ENCODE measurements around the gene HOXD3. TPM values are rescaled to one million over a fixed set of nuclear protein-coding genes. Genes with fewer than 3 reads are reported as not detected.

HOXD3 gene
- total RNA-seq, 2 donors from 2014 or later, result not detected

DNA sequence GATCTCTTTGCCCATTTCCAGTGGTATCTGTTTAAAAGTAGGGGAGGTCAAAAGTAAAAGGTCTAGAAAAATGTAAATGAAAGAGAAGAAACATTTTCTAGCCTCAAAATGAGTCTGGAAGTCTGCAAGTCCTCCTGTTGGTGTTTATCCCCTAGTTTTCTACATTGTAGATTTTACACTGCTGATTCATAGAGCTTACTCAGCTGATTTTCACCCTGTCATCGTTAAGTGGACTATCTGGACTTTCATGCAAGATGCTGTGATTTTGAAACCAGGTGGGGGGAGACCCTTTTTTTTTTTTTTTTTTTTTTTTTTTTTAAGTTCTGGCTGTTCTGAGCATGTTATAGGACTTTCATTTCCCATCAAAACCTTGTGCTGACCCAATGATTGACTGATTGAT is 10.3 kb downstream of the HOXD3 start:
- H3K27ac Mint-ChIP-seq, result no peak overlapping the region
- no peak for ATAC-seq (replicated peaks)

GRCh38 chr2:176169181-176169580 is 12.1 kb downstream of the HOXD3 start:
- no peak for ATAC-seq (replicated peaks)
- Mint-ChIP-seq H3K27me3 (peaks cover 65% of the 10 kb centered on the region), H3K36me3 (ENCODE audit: low read depth) (peaks cover 6% of the 10 kb centered on the region), H3K4me3 (no peak overlapping the region), H3K9me3 (peaks cover 1% of the 10 kb centered on the region), H3K27ac (no peak overlapping the region), H3K4me1 (no peaks in the 10 kb centered on the region)

More for the DNA sequence above, 10.3 kb downstream of the HOXD3 start:
- peaks cover 2% of the 10 kb centered on the region for H3K36me3 Mint-ChIP-seq (ENCODE audit: low read depth)
- no peak overlapping the region for H3K4me3 Mint-ChIP-seq
- H3K4me1 Mint-ChIP-seq, result no peaks in the 10 kb centered on the region
- H3K27me3 Mint-ChIP-seq, result peaks cover 64% of the 10 kb centered on the region
- peaks cover 3% of the 10 kb centered on the region for H3K9me3 Mint-ChIP-seq

DNA sequence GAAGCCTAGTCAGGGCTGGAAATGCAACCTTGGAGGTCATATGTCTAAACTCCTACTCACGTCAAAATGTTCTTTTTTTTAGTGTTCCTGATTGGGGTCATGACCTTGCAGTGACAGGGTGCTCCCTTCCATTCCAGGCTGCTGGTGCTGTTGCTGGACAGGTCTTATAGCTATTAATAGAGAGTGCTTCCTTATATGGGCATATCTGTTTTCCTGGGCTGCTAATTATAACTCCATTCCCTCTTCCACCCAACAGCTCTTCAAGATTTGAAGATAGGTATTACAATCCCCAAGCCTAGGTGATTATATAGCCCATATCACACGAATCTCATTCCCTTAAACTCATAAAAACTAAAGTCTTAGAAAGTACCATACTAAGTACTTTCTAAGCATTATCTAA is 12.6 kb downstream of the HOXD3 start:
- ATAC-seq (replicated peaks), result no peak
- H3K4me3 Mint-ChIP-seq, result no peak overlapping the region
- H3K36me3 Mint-ChIP-seq (ENCODE audit: low read depth), result peaks cover 6% of the 10 kb centered on the region
- H3K27ac Mint-ChIP-seq, result no peak overlapping the region
- no peaks in the 10 kb centered on the region for H3K4me1 Mint-ChIP-seq
- no peaks in the 10 kb centered on the region for H3K9me3 Mint-ChIP-seq
- H3K27me3 Mint-ChIP-seq, result peaks cover 62% of the 10 kb centered on the region

- Mint-ChIP-seq H3K27me3 (peaks cover 63% of the 10 kb centered on the region), H3K4me1 (no peaks in the 10 kb centered on the region), H3K4me3 (no peak overlapping the region), H3K27ac (no peak overlapping the region), H3K9me3 (no peaks in the 10 kb centered on the region), H3K36me3 (ENCODE audit: low read depth) (peaks cover 6% of the 10 kb centered on the region)
- no peak for ATAC-seq (replicated peaks)
These were observed 13.6 kb downstream of the HOXD3 start for GRCh38 chr2:176170602-176171305.

GRCh38 chr2:176171351-176172006 is 14.4 kb downstream of the HOXD3 start:
- H3K4me3 Mint-ChIP-seq, result no peak overlapping the region

DNA sequence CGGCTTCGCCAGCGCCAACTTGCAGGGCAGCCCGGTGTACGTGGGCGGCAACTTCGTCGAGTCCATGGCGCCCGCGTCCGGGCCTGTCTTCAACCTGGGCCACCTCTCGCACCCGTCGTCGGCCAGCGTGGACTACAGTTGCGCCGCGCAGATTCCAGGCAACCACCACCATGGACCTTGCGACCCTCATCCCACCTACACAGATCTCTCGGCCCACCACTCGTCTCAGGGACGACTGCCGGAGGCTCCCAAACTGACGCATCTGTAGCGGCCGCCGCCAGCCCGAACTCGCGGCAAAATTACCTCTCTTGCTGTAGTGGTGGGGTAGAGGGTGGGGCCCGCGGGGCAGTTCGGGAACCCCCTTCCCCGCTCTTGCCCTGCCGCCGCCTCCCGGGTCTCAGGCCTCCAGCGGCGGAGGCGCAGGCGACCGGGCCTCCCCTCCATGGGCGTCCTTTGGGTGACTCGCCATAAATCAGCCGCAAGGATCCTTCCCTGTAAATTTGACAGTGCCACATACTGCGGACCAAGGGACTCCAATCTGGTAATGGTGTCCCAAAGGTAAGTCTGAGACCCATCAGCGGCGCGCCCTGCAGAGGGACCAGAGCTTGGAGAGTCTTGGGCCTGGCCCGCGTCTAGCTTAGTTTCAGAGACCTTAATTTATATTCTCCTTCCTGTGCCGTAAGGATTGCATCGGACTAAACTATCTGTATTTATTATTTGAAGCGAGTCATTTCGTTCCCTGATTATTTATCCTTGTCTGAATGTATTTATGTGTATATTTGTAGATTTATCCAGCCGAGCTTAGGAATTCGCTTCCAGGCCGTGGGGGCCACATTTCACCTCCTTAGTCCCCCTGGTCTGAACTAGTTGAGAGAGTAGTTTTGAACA is 15.1 kb downstream of the HOXD3 start:
- peaks cover 6% of the 10 kb centered on the region for H3K36me3 Mint-ChIP-seq (ENCODE audit: low read depth)
- no peak overlapping the region for H3K4me3 Mint-ChIP-seq

More at GRCh38 chr2:176171351-176172006, 14.4 kb downstream of the HOXD3 start:
- Mint-ChIP-seq H3K27ac (no peak overlapping the region), H3K36me3 (ENCODE audit: low read depth) (peaks cover 6% of the 10 kb centered on the region), H3K27me3 (peaks cover 63% of the 10 kb centered on the region), H3K4me1 (no peaks in the 10 kb centered on the region), H3K9me3 (no peaks in the 10 kb centered on the region)
- ATAC-seq (replicated peaks), result no peak

DNA sequence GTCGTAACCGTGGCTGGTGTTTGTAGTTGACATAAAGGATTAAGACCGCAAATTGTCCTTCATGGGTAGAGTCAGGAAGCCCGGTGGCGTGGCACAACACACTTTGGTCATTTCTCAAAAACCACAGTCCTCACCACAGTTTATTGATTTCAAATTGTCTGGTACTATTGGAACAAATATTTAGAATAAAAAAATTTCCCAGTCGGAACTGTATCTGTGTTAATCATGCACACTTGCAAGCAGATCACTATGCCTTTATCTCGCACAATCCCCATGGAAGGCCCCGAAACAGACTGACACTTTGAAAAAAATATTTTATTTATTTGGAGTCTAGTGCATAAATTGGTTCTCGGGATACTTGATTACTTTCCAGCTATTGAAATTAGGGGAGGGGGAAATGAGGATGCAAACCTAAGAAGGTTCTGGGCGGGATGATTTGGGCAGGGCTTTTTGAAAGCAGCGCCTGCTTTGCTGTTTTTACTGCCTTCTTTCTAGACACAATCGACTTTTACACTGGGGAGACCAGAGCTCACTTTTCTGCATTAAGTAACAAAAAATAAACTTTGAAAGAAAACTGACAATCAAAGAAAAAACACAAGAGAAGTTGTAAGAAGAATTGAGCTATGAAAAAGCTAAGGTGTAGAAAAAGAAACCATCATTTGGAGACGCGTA is 15.9 kb downstream of the HOXD3 start:
- H3K36me3 Mint-ChIP-seq (ENCODE audit: low read depth), result peaks cover 6% of the 10 kb centered on the region
- no peak for ATAC-seq (replicated peaks)
- no peak overlapping the region for H3K27ac Mint-ChIP-seq
- H3K4me1 Mint-ChIP-seq, result no peaks in the 10 kb centered on the region
- no peaks in the 10 kb centered on the region for H3K9me3 Mint-ChIP-seq
- peaks cover 59% of the 10 kb centered on the region for H3K27me3 Mint-ChIP-seq
- no peak overlapping the region for H3K4me3 Mint-ChIP-seq

More for the DNA sequence above, 15.1 kb downstream of the HOXD3 start:
- no peaks in the 10 kb centered on the region for H3K4me1 Mint-ChIP-seq
- no peaks in the 10 kb centered on the region for H3K9me3 Mint-ChIP-seq
- ATAC-seq (replicated peaks), result no peak
- H3K27ac Mint-ChIP-seq, result no peak overlapping the region
- H3K27me3 Mint-ChIP-seq, result peaks cover 63% of the 10 kb centered on the region

- Mint-ChIP-seq H3K4me3 (no peak overlapping the region), H3K27ac (no peak overlapping the region), H3K4me1 (no peaks in the 10 kb centered on the region), H3K36me3 (ENCODE audit: low read depth) (peaks cover 6% of the 10 kb centered on the region), H3K27me3 (peaks cover 58% of the 10 kb centered on the region), H3K9me3 (no peaks in the 10 kb centered on the region)
- ATAC-seq (replicated peaks), result no peak
These were observed 16.7 kb downstream of the HOXD3 start for GRCh38 chr2:176173567-176174381.

GRCh38 chr2:176174382-176174823 is 17.3 kb downstream of the HOXD3 start:
- peaks cover 6% of the 10 kb centered on the region for H3K36me3 Mint-ChIP-seq (ENCODE audit: low read depth)
- no peak overlapping the region for H3K27ac Mint-ChIP-seq
- H3K9me3 Mint-ChIP-seq, result no peaks in the 10 kb centered on the region
- no peak for ATAC-seq (replicated peaks)
- peaks cover 63% of the 10 kb centered on the region for H3K27me3 Mint-ChIP-seq
- H3K4me3 Mint-ChIP-seq, result no peak overlapping the region
- no peaks in the 10 kb centered on the region for H3K4me1 Mint-ChIP-seq

GRCh38 chr2:176174824-176175708 is 18.0 kb downstream of the HOXD3 start:
- no peak overlapping the region for H3K4me3 Mint-ChIP-seq
- no peak overlapping the region for H3K27ac Mint-ChIP-seq
- H3K36me3 Mint-ChIP-seq (ENCODE audit: low read depth), result peaks cover 6% of the 10 kb centered on the region
- H3K9me3 Mint-ChIP-seq, result no peaks in the 10 kb centered on the region
- H3K4me1 Mint-ChIP-seq, result no peaks in the 10 kb centered on the region
- no peak for ATAC-seq (replicated peaks)
- peaks cover 64% of the 10 kb centered on the region for H3K27me3 Mint-ChIP-seq

DNA sequence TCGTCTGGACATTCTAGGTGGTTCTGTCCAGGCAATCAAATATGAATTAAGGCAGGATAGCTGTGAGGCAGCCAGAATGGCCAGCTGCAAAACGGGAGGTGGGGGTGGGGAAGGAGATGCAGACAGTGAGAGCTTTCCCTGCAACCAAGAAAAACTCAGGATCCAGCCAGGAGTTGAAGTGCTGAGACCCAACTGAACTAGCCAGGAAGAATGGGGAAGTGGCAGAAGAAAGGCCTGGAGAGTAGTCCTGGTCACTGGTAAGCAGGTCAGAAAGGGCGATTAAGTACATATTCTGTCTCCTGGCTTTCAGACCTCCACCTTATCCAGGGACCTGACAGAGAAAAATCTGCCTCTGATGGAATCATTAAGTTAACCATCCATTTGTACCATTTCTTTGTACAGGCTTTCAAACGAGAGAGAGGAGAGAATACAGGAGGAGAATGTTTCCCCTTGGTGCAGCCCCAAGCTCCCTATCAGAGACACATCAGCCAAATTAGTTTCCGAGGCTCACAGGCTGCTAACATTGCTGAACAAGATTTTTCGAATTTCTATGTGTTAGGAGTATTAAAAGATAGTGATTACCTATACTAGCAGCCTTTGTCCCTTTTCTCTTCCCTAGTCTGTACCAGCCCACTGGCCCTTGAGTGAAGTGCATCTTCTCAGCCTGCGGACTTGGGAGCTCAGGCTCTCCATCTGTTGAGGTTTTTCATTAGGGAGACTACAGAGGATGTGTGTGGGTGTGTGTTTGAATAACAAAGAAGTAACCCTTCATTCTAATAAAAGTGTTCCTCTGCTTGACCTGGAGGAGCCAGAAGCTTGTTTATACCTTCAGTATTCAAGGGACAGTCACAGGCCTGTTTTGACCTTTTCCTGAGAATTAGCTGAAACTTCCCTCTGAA is 18.9 kb downstream of the HOXD3 start:
- no peak overlapping the region for H3K27ac Mint-ChIP-seq
- H3K36me3 Mint-ChIP-seq (ENCODE audit: low read depth), result peaks cover 6% of the 10 kb centered on the region
- ATAC-seq (replicated peaks), result no peak
- no peaks in the 10 kb centered on the region for H3K9me3 Mint-ChIP-seq
- H3K27me3 Mint-ChIP-seq, result peaks cover 69% of the 10 kb centered on the region
- H3K4me1 Mint-ChIP-seq, result no peaks in the 10 kb centered on the region
- H3K4me3 Mint-ChIP-seq, result no peak overlapping the region

DNA sequence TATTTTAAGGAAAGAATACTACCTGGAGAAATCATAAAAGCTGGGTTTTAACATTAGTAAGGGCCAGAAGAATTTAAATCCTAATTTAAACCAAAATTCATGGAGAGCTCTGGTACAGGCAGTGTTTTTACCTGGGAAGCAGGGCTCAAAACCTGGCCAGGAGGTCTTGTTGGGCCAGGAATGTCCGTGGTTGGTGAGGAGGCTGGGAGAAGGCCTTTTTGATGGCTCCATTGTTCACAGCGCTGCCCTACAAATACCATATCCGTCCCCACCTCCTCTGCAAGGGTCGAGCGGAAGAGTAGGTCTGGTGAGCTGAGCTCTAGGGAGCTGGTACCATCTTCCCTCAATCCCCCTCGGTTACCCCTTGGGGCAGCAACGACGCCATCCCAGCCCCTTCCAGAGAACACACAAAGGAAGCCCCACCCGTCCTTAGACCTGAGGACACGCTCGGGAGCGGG is 20.5 kb downstream of the HOXD3 start:
- H3K9me3 Mint-ChIP-seq, result no peaks in the 10 kb centered on the region
- H3K4me1 Mint-ChIP-seq, result no peaks in the 10 kb centered on the region
- no peak for ATAC-seq (replicated peaks)
- H3K36me3 Mint-ChIP-seq (ENCODE audit: low read depth), result peaks cover 2% of the 10 kb centered on the region
- H3K4me3 Mint-ChIP-seq, result no peak overlapping the region
- H3K27ac Mint-ChIP-seq, result no peak overlapping the region
- H3K27me3 Mint-ChIP-seq, result peaks cover 71% of the 10 kb centered on the region

Data from activated T-helper 17 cell treated with anti-CD3 and anti-CD28 coated beads, Interleukin-2, amount 50 U/mL, for 72 hours (primary cell).